Body of pancreas (tissue), 4 donors: ENCODE results near the gene DLG2.

Experiments
- CTCF ChIP-seq, 7 experiments: fragments of 450-650 bp in 4 of 7; fragments of 200-600 bp in 3 of 7; sonication (generic) in 3 of 7; IDR thresholded peaks; one replicate each; pipeline ENCODE4 v1.5.1; 2016 to 2019; ENCODE audit warnings: antibody characterized with exemption in 7 of 7
- POLR2A ChIP-seq, 3 donors: fragments of 450-650 bp; IDR thresholded peaks; one replicate each; pipeline ENCODE4 v1.6.1; 2016; ENCODE audit warnings: antibody characterized with exemption in 3 of 3, mild to moderate bottlenecking in 2 of 3

- TF ChIP-seq CTCF (IDR thresholded peaks at IDR 0.05) (no peak), POLR2A (IDR thresholded peaks at IDR 0.05) (no peak)
Observed at GRCh38 chr11:85634747-85635146, 7.6 kb upstream of the DLG2 start.
